ENCODE data around the gene TCF4. TPM values are rescaled to one million over a fixed set of nuclear protein-coding genes. Genes with fewer than 3 reads are reported as not detected.

TCF4 gene
- total RNA-seq, 4 donors from 2014 or later, result 114 to 190 (median 132) TPM

GRCh38 chr18:55380589-55380988 lies 207.4 kb downstream of the TCF4 start:
- Histone ChIP-seq H3K9me3 (no peaks in the 10 kb centered on the region), H3K36me3 (no peaks in the 10 kb centered on the region), H3K4me1 (no peaks in the 10 kb centered on the region), H3K4me3 (replicated peaks in 1 of 3) (no peak overlapping the region), H3K27ac (no peak overlapping the region), H3K27me3 (no peaks in the 10 kb centered on the region)
- intact Hi-C loops (cut with DNase I), result no loop called here
- TF ChIP-seq, protein P1, sequence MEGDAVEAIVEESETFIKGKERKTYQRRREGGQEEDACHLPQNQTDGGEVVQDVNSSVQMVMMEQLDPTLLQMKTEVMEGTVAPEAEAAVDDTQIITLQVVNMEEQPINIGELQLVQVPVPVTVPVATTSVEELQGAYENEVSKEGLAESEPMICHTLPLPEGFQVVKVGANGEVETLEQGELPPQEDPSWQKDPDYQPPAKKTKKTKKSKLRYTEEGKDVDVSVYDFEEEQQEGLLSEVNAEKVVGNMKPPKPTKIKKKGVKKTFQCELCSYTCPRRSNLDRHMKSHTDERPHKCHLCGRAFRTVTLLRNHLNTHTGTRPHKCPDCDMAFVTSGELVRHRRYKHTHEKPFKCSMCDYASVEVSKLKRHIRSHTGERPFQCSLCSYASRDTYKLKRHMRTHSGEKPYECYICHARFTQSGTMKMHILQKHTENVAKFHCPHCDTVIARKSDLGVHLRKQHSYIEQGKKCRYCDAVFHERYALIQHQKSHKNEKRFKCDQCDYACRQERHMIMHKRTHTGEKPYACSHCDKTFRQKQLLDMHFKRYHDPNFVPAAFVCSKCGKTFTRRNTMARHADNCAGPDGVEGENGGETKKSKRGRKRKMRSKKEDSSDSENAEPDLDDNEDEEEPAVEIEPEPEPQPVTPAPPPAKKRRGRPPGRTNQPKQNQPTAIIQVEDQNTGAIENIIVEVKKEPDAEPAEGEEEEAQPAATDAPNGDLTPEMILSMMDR (IDR thresholded peaks at IDR 0.05), result no peak
- no peak for TF ChIP-seq POLR2A (IDR thresholded peaks at IDR 0.05)
- WGBS, 2 donors, result 90 to 92% methylated on average over 7 of the region's 7 CpGs
- no peak for DNase-seq

DNA sequence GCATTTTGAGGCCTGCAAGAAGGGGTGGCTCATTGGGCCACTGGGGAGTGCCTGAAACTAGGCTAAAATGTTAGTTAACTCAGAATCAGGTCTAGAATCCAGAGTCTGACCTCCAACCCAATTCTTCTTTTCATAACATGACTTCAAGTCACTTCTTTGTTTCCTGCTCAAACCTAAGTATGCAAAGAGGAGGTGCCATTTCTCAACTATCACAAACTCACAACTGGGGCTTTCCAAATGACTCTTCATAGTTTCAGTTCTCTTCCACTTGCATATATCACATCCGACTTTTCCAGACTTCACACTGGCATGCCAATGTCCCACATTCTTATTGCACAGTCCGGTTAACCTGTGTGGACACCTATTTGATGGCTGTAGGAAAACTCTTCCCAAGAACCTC lies 211.6 kb downstream of the TCF4 start:
- no peak for TF ChIP-seq POLR2A (IDR thresholded peaks at IDR 0.05)
- TF ChIP-seq, protein P1 (IDR thresholded peaks at IDR 0.05), result no peak
- intact Hi-C loops (cut with DNase I), result no loop called here
- no peaks in the 10 kb centered on the region for H3K27me3 ChIP-seq
- H3K9me3 ChIP-seq, result no peaks in the 10 kb centered on the region
- DNase-seq, result no peak
- H3K36me3 ChIP-seq, result no peaks in the 10 kb centered on the region
- H3K4me3 ChIP-seq (replicated peaks in 1 of 3), result no peak overlapping the region
- WGBS, 2 donors, result 82 to 88% methylated on average over 2 of the region's 2 CpGs
- no peak overlapping the region for H3K27ac ChIP-seq
- no peaks in the 10 kb centered on the region for H3K4me1 ChIP-seq

DNA sequence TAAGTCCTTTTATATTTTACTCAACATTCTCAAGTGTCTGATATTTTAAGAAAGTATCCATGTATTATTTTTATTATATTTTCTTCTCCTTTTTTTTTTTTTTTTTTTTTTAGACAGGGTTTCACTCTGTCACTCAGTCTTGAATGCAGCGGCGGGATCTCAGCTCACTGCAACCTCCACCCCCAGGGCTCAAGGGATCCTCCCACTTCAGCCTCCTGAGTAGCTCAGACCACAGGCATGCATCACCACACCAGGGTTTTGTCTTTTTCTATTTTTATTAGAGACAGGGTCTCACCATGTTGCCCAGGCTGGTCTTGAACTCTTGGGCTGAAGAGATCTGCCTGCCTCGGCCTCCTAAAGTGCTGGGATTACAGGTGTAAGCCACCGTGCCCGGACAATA lies 212.1 kb downstream of the TCF4 start:
- no peaks in the 10 kb centered on the region for H3K4me1 ChIP-seq
- no peak overlapping the region for H3K4me3 ChIP-seq (replicated peaks in 1 of 3)
- H3K9me3 ChIP-seq, result no peaks in the 10 kb centered on the region
- 95 to 96% methylated on average over 5 of the region's 5 CpGs for WGBS, 2 donors
- no peaks in the 10 kb centered on the region for H3K36me3 ChIP-seq
- no peak overlapping the region for H3K27ac ChIP-seq
- no peaks in the 10 kb centered on the region for H3K27me3 ChIP-seq
- DNase-seq, result no peak
- intact Hi-C loops (cut with DNase I), result no loop called here
- TF ChIP-seq, protein P1 (IDR thresholded peaks at IDR 0.05), result no peak
- no peak for TF ChIP-seq POLR2A (IDR thresholded peaks at IDR 0.05)

- no peak overlapping the region for H3K4me3 ChIP-seq (replicated peaks in 1 of 3)
- DNase-seq, result no peak
- intact Hi-C loops (cut with DNase I), result no loop called here
- H3K27me3 ChIP-seq, result no peaks in the 10 kb centered on the region
- no peaks in the 10 kb centered on the region for H3K9me3 ChIP-seq
- no peak overlapping the region for H3K27ac ChIP-seq
- WGBS, 2 donors, result 96 to 98% methylated on average over 1 of the region's 1 CpG
- no peaks in the 10 kb centered on the region for H3K4me1 ChIP-seq
- no peaks in the 10 kb centered on the region for H3K36me3 ChIP-seq
- TF ChIP-seq, protein P1 (IDR thresholded peaks at IDR 0.05), result no peak
- no peak for TF ChIP-seq POLR2A (IDR thresholded peaks at IDR 0.05)
These were observed 213.3 kb downstream of the TCF4 start for GRCh38 chr18:55374741-55375140.

- Histone ChIP-seq H3K9me3 (no peaks in the 10 kb centered on the region), H3K4me1 (no peaks in the 10 kb centered on the region), H3K36me3 (no peaks in the 10 kb centered on the region), H3K4me3 (replicated peaks in 1 of 3) (no peak overlapping the region), H3K27me3 (no peaks in the 10 kb centered on the region), H3K27ac (no peak overlapping the region)
- TF ChIP-seq, protein P1 (IDR thresholded peaks at IDR 0.05), result no peak
- no peak for TF ChIP-seq POLR2A (IDR thresholded peaks at IDR 0.05)
- 87 to 92% methylated on average over 2 of the region's 2 CpGs for WGBS, 2 donors
- DNase-seq, result no peak
- intact Hi-C loops (cut with DNase I), result no loop called here
These were observed 215.8 kb downstream of the TCF4 start for GRCh38 chr18:55372209-55372608.
